ENCODE data around the gene HIVEP3. TPM values are rescaled to one million over a fixed set of nuclear protein-coding genes. Genes with fewer than 3 reads are reported as not detected.

The HIVEP3 gene
- total RNA-seq, 1 donor: 1.8 TPM

- H4K20me1 ChIP-seq (ENCODE audit: insufficient read depth, low read length): no peaks in the 10 kb centered on the region
- H3K79me2 ChIP-seq (ENCODE audit: insufficient read depth, low read length): no peaks in the 10 kb centered on the region
- H2AFZ ChIP-seq (ENCODE audit: low read length): no peak overlapping the region
- no peak for TF ChIP-seq CTCF (IDR thresholded peaks at IDR 0.05; ENCODE audit: extremely low read depth, low read depth, low read length)
- no peak overlapping the region for H3K4me3 ChIP-seq (ENCODE audit: insufficient read depth, low read length)
- no peak overlapping the region for H3K4me2 ChIP-seq (ENCODE audit: insufficient read depth, low read length)
- H3K27me3 ChIP-seq (ENCODE audit: insufficient read depth, low read length): peaks cover 9% of the 10 kb centered on the region
- H3K9me3 ChIP-seq (ENCODE audit: low read depth, low read length): no peaks in the 10 kb centered on the region
- no peaks in the 10 kb centered on the region for H3K36me3 ChIP-seq (ENCODE audit: insufficient read depth, low read length)
- no peak for DNase-seq (ENCODE audit: insufficient read length, low spot score, missing footprints)
- no peaks in the 10 kb centered on the region for H3K4me1 ChIP-seq (ENCODE audit: insufficient read depth, low read length)
- no peak overlapping the region for H3K27ac ChIP-seq (ENCODE audit: low read depth, low read length)
These were observed 16.5 kb upstream of the HIVEP3 start for GRCh38 chr1:41935226-41935625.

- H3K36me3 ChIP-seq (ENCODE audit: insufficient read depth, low read length): no peaks in the 10 kb centered on the region
- TF ChIP-seq CTCF (IDR thresholded peaks at IDR 0.05; ENCODE audit: extremely low read depth, low read depth, low read length): no peak
- no peak overlapping the region for H3K4me3 ChIP-seq (ENCODE audit: insufficient read depth, low read length)
- H3K27me3 ChIP-seq (ENCODE audit: insufficient read depth, low read length): peaks cover 9% of the 10 kb centered on the region
- no peak overlapping the region for H3K4me2 ChIP-seq (ENCODE audit: insufficient read depth, low read length)
- H4K20me1 ChIP-seq (ENCODE audit: insufficient read depth, low read length): no peaks in the 10 kb centered on the region
- no peaks in the 10 kb centered on the region for H3K4me1 ChIP-seq (ENCODE audit: insufficient read depth, low read length)
- H3K79me2 ChIP-seq (ENCODE audit: insufficient read depth, low read length): no peaks in the 10 kb centered on the region
- H3K9me3 ChIP-seq (ENCODE audit: low read depth, low read length): no peaks in the 10 kb centered on the region
- no peak overlapping the region for H3K27ac ChIP-seq (ENCODE audit: low read depth, low read length)
- no peak for DNase-seq (ENCODE audit: insufficient read length, low spot score, missing footprints)
- no peak overlapping the region for H2AFZ ChIP-seq (ENCODE audit: low read length)
These were observed 14.4 kb upstream of the HIVEP3 start for GRCh38 chr1:41933106-41933505.

GRCh38 chr1:41931578-41931977 is 12.9 kb upstream of the HIVEP3 start:
- H3K4me2 ChIP-seq (ENCODE audit: insufficient read depth, low read length): no peak overlapping the region
- no peaks in the 10 kb centered on the region for H3K36me3 ChIP-seq (ENCODE audit: insufficient read depth, low read length)
- TF ChIP-seq CTCF (IDR thresholded peaks at IDR 0.05; ENCODE audit: extremely low read depth, low read depth, low read length): no peak
- H3K4me3 ChIP-seq (ENCODE audit: insufficient read depth, low read length): no peak overlapping the region
- no peaks in the 10 kb centered on the region for H3K4me1 ChIP-seq (ENCODE audit: insufficient read depth, low read length)
- no peaks in the 10 kb centered on the region for H4K20me1 ChIP-seq (ENCODE audit: insufficient read depth, low read length)
- peaks cover 9% of the 10 kb centered on the region for H3K27me3 ChIP-seq (ENCODE audit: insufficient read depth, low read length)
- H2AFZ ChIP-seq (ENCODE audit: low read length): no peak overlapping the region
- no peak for DNase-seq (ENCODE audit: insufficient read length, low spot score, missing footprints)
- H3K79me2 ChIP-seq (ENCODE audit: insufficient read depth, low read length): no peaks in the 10 kb centered on the region
- H3K27ac ChIP-seq (ENCODE audit: low read depth, low read length): no peak overlapping the region
- H3K9me3 ChIP-seq (ENCODE audit: low read depth, low read length): no peaks in the 10 kb centered on the region

GRCh38 chr1:41927118-41927517 is 8.4 kb upstream of the HIVEP3 start:
- TF ChIP-seq CTCF (IDR thresholded peaks at IDR 0.05; ENCODE audit: extremely low read depth, low read depth, low read length): no peak
- Histone ChIP-seq H3K27me3 (ENCODE audit: insufficient read depth, low read length) (peaks cover 9% of the 10 kb centered on the region), H3K4me2 (ENCODE audit: insufficient read depth, low read length) (no peak overlapping the region), H3K27ac (ENCODE audit: low read depth, low read length) (no peak overlapping the region), H3K4me3 (ENCODE audit: insufficient read depth, low read length) (no peak overlapping the region), H3K9me3 (ENCODE audit: low read depth, low read length) (no peaks in the 10 kb centered on the region), H3K36me3 (ENCODE audit: insufficient read depth, low read length) (no peaks in the 10 kb centered on the region), H2AFZ (ENCODE audit: low read length) (no peak overlapping the region), H3K79me2 (ENCODE audit: insufficient read depth, low read length) (no peaks in the 10 kb centered on the region), H3K4me1 (ENCODE audit: insufficient read depth, low read length) (no peaks in the 10 kb centered on the region), H4K20me1 (ENCODE audit: insufficient read depth, low read length) (no peaks in the 10 kb centered on the region)
- no peak for DNase-seq (ENCODE audit: insufficient read length, low spot score, missing footprints)

All from osteoblast (primary cell).